Inferior parietal cortex (tissue), 1 donor: Measurements from ENCODE around the gene TRIM7.
"Not testable (repeated sequence)": the region's sequence is repeated elsewhere in the genome, so short reads cannot be mapped to it uniquely, and the experiment has no call there.

Source experiments
- DNase-seq: peaks from one replicate; pipeline ENCODE4 v3.0.0-alpha.2; 2016; ENCODE audit errors: extremely low spot score

Gene TRIM7

DNA sequence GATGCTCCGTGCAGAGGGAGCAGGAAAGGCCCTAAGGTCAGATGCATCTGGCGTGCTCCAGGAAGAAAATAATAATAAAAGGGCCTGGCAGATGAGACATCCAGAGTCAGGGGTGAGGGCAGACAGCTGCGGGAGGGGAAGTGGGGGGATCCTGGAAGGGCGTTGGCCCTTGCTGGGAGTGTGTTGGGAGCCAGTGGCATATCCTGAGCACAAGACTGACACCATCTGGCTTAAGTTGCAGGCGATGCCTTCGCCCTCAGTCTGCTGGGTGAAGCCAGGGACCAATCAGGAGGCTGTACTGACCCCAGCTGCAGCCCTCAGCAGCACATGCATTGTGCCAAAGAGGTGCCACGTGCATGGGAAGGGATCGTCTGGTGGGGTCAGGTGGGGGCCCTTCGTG is 53.9 kb downstream of the TRIM7 start:
- no peak for DNase-seq

DNA sequence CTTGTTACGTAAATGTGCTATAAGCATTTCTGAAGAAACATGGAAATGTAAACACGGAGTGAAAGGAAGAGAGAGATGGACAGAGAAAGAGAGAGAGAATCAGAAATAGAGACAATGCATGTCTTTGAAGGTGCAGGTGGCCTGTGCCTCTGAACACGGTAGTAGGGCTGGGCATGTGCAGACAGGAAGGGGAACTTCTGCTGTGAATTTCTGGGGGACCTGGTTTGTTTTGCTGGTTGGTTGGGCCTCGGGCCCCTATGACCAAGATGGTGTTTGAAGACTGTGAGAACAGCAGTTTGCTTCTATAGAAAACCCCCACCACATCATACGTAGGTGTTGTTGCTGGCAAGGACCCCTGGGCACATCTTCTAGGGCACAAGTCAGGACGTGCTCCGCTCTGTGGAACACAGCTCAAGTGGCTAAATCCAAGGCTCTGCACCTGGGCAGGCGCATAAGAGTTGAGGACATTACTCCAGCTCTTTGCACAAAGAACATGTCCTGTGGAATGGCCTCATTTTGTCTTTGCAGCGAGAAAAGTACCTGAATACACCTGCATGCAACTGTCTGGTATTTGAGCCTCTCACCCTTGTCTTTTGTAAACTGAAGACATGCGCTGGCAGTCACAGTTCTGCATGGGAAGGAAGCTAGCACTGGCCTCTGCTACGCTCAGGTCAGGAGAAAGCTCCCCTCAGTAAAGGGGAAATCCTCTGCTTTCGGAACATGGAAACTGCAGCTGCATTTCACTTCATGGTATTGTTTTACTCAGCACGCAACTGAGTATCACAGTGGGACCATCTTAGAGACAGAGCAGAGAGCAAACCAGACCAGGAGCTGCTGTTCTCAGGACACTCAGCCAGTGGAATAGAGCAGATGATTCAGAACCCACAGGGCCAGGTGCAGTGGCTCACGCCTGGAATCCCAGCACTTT is 54.9 kb downstream of the TRIM7 start:
- no peak for DNase-seq

DNA sequence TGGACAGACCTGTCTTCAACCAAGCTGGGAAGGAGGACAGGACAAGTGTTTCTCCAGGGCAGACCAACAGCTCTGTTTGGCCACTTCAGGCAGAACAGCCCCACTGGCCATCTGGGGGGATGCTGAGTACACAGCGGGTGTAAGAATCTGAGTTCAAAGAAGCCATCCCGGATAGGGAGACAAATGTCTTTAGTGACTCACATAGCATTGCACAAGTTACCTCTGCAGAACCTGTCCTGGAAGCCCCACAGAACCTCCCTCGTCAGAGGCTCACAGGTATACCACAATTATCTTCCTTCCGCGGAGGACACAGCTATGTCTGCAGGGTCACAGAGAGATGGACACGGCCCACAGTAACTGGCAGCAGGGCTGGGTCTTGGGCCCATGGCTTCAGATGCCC is 55.6 kb downstream of the TRIM7 start:
- DNase-seq = no peak

GRCh38 chr5:181146927-181147636 is 57.9 kb downstream of the TRIM7 start, which contains the start of gene OR2V2:
OR2V2 (plus strand) TSS chr5:181147586; CDS start chr5:181154943, 7,357 bp downstream.
- DNase-seq = not testable (repeated sequence)

DNA sequence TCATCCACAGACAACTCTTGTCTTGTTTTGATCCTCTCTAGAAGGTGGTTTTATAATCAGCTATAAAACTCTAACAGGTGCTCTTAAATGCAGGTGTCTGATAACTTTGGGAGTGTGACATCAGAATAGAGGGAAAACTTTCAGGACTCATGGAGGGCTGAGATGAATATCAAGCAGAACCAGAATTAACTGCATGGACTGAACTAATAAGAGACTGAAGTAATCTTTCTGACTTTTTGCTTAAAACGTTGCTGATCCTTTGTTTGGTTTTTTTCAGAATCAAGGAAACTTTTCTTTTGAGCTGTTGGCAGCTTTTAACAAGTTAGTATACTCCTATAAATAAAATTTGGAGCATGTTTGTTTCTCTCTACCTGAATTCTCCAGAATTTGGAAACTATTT is 59.9 kb downstream of the TRIM7 start:
- DNase-seq = no peak
